ENCODE results near the gene PRELID2. TPM values are rescaled to one million over a fixed set of nuclear protein-coding genes. Genes with fewer than 3 reads are reported as not detected.

Gene PRELID2
- total RNA-seq, 1 experiment from 2014 or later, result not detected

- DNase-seq, result no peak
- H3K4me1 ChIP-seq (ENCODE audit: low read length), result no peaks in the 10 kb centered on the region
- H3K4me2 ChIP-seq (ENCODE audit: low read depth, low read length, poor library complexity, severe bottlenecking), result no peak overlapping the region
These were observed 24.8 kb upstream of the PRELID2 start for GRCh38 chr5:145859897-145860296.

GRCh38 chr5:145859453-145859852 is 24.3 kb upstream of the PRELID2 start:
- no peaks in the 10 kb centered on the region for H3K9me3 ChIP-seq (ENCODE audit: low read length)
- no peak overlapping the region for H2AFZ ChIP-seq (ENCODE audit: low read length)
- no peak for DNase-seq
- no peaks in the 10 kb centered on the region for H4K20me1 ChIP-seq (ENCODE audit: insufficient read depth, low read depth, low read length)
- H3K4me3 ChIP-seq (ENCODE audit: low read length), result no peak overlapping the region
- no peaks in the 10 kb centered on the region for H3K27me3 ChIP-seq (ENCODE audit: low read length)
- no peaks in the 10 kb centered on the region for H3K79me2 ChIP-seq (ENCODE audit: low read length)
- H3K4me1 ChIP-seq (ENCODE audit: low read length), result no peaks in the 10 kb centered on the region
- H3K9me2 ChIP-seq (replicated peaks; ENCODE audit: insufficient read depth, low read length), result no peaks in the 10 kb centered on the region
- H3K9ac ChIP-seq (ENCODE audit: low read length), result no peak overlapping the region
- no peak overlapping the region for H3K4me2 ChIP-seq (ENCODE audit: low read depth, low read length, poor library complexity, severe bottlenecking)
- H3K27ac ChIP-seq (ENCODE audit: low read length), result no peak overlapping the region
- no peaks in the 10 kb centered on the region for H3K36me3 ChIP-seq (ENCODE audit: insufficient read depth, low read length)

More at GRCh38 chr5:145859897-145860296, 24.8 kb upstream of the PRELID2 start:
- Histone ChIP-seq H3K9me3 (ENCODE audit: low read length) (no peaks in the 10 kb centered on the region), H3K27me3 (ENCODE audit: low read length) (no peaks in the 10 kb centered on the region), H3K9me2 (replicated peaks; ENCODE audit: insufficient read depth, low read length) (no peaks in the 10 kb centered on the region), H4K20me1 (ENCODE audit: insufficient read depth, low read depth, low read length) (no peaks in the 10 kb centered on the region), H3K36me3 (ENCODE audit: insufficient read depth, low read length) (no peaks in the 10 kb centered on the region), H3K27ac (ENCODE audit: low read length) (no peak overlapping the region), H3K9ac (ENCODE audit: low read length) (no peak overlapping the region), H3K79me2 (ENCODE audit: low read length) (no peaks in the 10 kb centered on the region), H2AFZ (ENCODE audit: low read length) (no peak overlapping the region), H3K4me3 (ENCODE audit: low read length) (no peak overlapping the region)

GRCh38 chr5:145858959-145859358 is 23.8 kb upstream of the PRELID2 start:
- Histone ChIP-seq H3K4me3 (ENCODE audit: low read length) (no peak overlapping the region), H3K9me3 (ENCODE audit: low read length) (no peaks in the 10 kb centered on the region), H3K9ac (ENCODE audit: low read length) (no peak overlapping the region), H4K20me1 (ENCODE audit: insufficient read depth, low read depth, low read length) (no peaks in the 10 kb centered on the region), H3K4me2 (ENCODE audit: low read depth, low read length, poor library complexity, severe bottlenecking) (no peak overlapping the region), H3K36me3 (ENCODE audit: insufficient read depth, low read length) (no peaks in the 10 kb centered on the region), H3K27ac (ENCODE audit: low read length) (no peak overlapping the region), H3K79me2 (ENCODE audit: low read length) (no peaks in the 10 kb centered on the region), H2AFZ (ENCODE audit: low read length) (no peak overlapping the region), H3K27me3 (ENCODE audit: low read length) (no peaks in the 10 kb centered on the region), H3K4me1 (ENCODE audit: low read length) (no peaks in the 10 kb centered on the region), H3K9me2 (replicated peaks; ENCODE audit: insufficient read depth, low read length) (no peaks in the 10 kb centered on the region)
- no peak for DNase-seq

- no peaks in the 10 kb centered on the region for H3K9me2 ChIP-seq (replicated peaks; ENCODE audit: insufficient read depth, low read length)
- H3K4me3 ChIP-seq (ENCODE audit: low read length), result no peak overlapping the region
- no peak overlapping the region for H2AFZ ChIP-seq (ENCODE audit: low read length)
- no peaks in the 10 kb centered on the region for H3K79me2 ChIP-seq (ENCODE audit: low read length)
- no peak overlapping the region for H3K27ac ChIP-seq (ENCODE audit: low read length)
- DNase-seq, result no peak
- no peaks in the 10 kb centered on the region for H3K36me3 ChIP-seq (ENCODE audit: insufficient read depth, low read length)
- no peaks in the 10 kb centered on the region for H3K9me3 ChIP-seq (ENCODE audit: low read length)
- no peaks in the 10 kb centered on the region for H4K20me1 ChIP-seq (ENCODE audit: insufficient read depth, low read depth, low read length)
- H3K9ac ChIP-seq (ENCODE audit: low read length), result no peak overlapping the region
- H3K27me3 ChIP-seq (ENCODE audit: low read length), result no peaks in the 10 kb centered on the region
- no peak overlapping the region for H3K4me2 ChIP-seq (ENCODE audit: low read depth, low read length, poor library complexity, severe bottlenecking)
- no peaks in the 10 kb centered on the region for H3K4me1 ChIP-seq (ENCODE audit: low read length)
These were observed 21.2 kb upstream of the PRELID2 start for GRCh38 chr5:145856285-145856818.

GRCh38 chr5:145855763-145856267 is 20.7 kb upstream of the PRELID2 start:
- no peaks in the 10 kb centered on the region for H3K36me3 ChIP-seq (ENCODE audit: insufficient read depth, low read length)
- H3K27ac ChIP-seq (ENCODE audit: low read length), result no peak overlapping the region
- H3K79me2 ChIP-seq (ENCODE audit: low read length), result no peaks in the 10 kb centered on the region
- no peaks in the 10 kb centered on the region for H3K27me3 ChIP-seq (ENCODE audit: low read length)
- no peaks in the 10 kb centered on the region for H3K9me3 ChIP-seq (ENCODE audit: low read length)
- no peak overlapping the region for H2AFZ ChIP-seq (ENCODE audit: low read length)
- H3K4me2 ChIP-seq (ENCODE audit: low read depth, low read length, poor library complexity, severe bottlenecking), result no peak overlapping the region
- no peak overlapping the region for H3K9ac ChIP-seq (ENCODE audit: low read length)
- no peaks in the 10 kb centered on the region for H3K9me2 ChIP-seq (replicated peaks; ENCODE audit: insufficient read depth, low read length)
- no peaks in the 10 kb centered on the region for H4K20me1 ChIP-seq (ENCODE audit: insufficient read depth, low read depth, low read length)
- no peak for DNase-seq
- no peak overlapping the region for H3K4me3 ChIP-seq (ENCODE audit: low read length)
- H3K4me1 ChIP-seq (ENCODE audit: low read length), result no peaks in the 10 kb centered on the region

GRCh38 chr5:145854651-145855258 is 19.6 kb upstream of the PRELID2 start:
- no peaks in the 10 kb centered on the region for H3K27me3 ChIP-seq (ENCODE audit: low read length)
- H3K79me2 ChIP-seq (ENCODE audit: low read length), result no peaks in the 10 kb centered on the region
- H3K27ac ChIP-seq (ENCODE audit: low read length), result no peak overlapping the region
- no peaks in the 10 kb centered on the region for H3K9me3 ChIP-seq (ENCODE audit: low read length)
- no peaks in the 10 kb centered on the region for H3K9me2 ChIP-seq (replicated peaks; ENCODE audit: insufficient read depth, low read length)
- H4K20me1 ChIP-seq (ENCODE audit: insufficient read depth, low read depth, low read length), result no peaks in the 10 kb centered on the region
- H3K4me3 ChIP-seq (ENCODE audit: low read length), result no peak overlapping the region
- no peak overlapping the region for H3K4me2 ChIP-seq (ENCODE audit: low read depth, low read length, poor library complexity, severe bottlenecking)
- H2AFZ ChIP-seq (ENCODE audit: low read length), result no peak overlapping the region
- H3K4me1 ChIP-seq (ENCODE audit: low read length), result no peaks in the 10 kb centered on the region
- H3K36me3 ChIP-seq (ENCODE audit: insufficient read depth, low read length), result no peaks in the 10 kb centered on the region
- no peak overlapping the region for H3K9ac ChIP-seq (ENCODE audit: low read length)
- no peak for DNase-seq

- no peak overlapping the region for H3K4me3 ChIP-seq (ENCODE audit: low read length)
- no peaks in the 10 kb centered on the region for H3K79me2 ChIP-seq (ENCODE audit: low read length)
- H2AFZ ChIP-seq (ENCODE audit: low read length), result no peak overlapping the region
- H3K9me3 ChIP-seq (ENCODE audit: low read length), result no peaks in the 10 kb centered on the region
- no peaks in the 10 kb centered on the region for H3K36me3 ChIP-seq (ENCODE audit: insufficient read depth, low read length)
- DNase-seq, result no peak
- no peaks in the 10 kb centered on the region for H3K4me1 ChIP-seq (ENCODE audit: low read length)
- no peak overlapping the region for H3K27ac ChIP-seq (ENCODE audit: low read length)
- H3K9me2 ChIP-seq (replicated peaks; ENCODE audit: insufficient read depth, low read length), result no peaks in the 10 kb centered on the region
- H4K20me1 ChIP-seq (ENCODE audit: insufficient read depth, low read depth, low read length), result no peaks in the 10 kb centered on the region
- H3K9ac ChIP-seq (ENCODE audit: low read length), result no peak overlapping the region
- no peak overlapping the region for H3K4me2 ChIP-seq (ENCODE audit: low read depth, low read length, poor library complexity, severe bottlenecking)
- no peaks in the 10 kb centered on the region for H3K27me3 ChIP-seq (ENCODE audit: low read length)
These were observed 18.7 kb upstream of the PRELID2 start for GRCh38 chr5:145853781-145854376.

GRCh38 chr5:145852990-145853389 is 17.8 kb upstream of the PRELID2 start:
- Histone ChIP-seq H3K9me3 (ENCODE audit: low read length) (no peaks in the 10 kb centered on the region), H3K27me3 (ENCODE audit: low read length) (no peaks in the 10 kb centered on the region), H3K9ac (ENCODE audit: low read length) (no peak overlapping the region), H3K9me2 (replicated peaks; ENCODE audit: insufficient read depth, low read length) (no peaks in the 10 kb centered on the region), H2AFZ (ENCODE audit: low read length) (no peak overlapping the region), H3K27ac (ENCODE audit: low read length) (no peak overlapping the region), H3K4me1 (ENCODE audit: low read length) (no peaks in the 10 kb centered on the region), H4K20me1 (ENCODE audit: insufficient read depth, low read depth, low read length) (no peaks in the 10 kb centered on the region), H3K4me2 (ENCODE audit: low read depth, low read length, poor library complexity, severe bottlenecking) (no peak overlapping the region), H3K36me3 (ENCODE audit: insufficient read depth, low read length) (no peaks in the 10 kb centered on the region), H3K79me2 (ENCODE audit: low read length) (no peaks in the 10 kb centered on the region), H3K4me3 (ENCODE audit: low read length) (no peak overlapping the region)
- no peak for DNase-seq

Data from Karpas-422 (cell line).